Motor neuron (in vitro differentiated cells): ENCODE results near the gene KIF2C. TPM values are rescaled to one million over a fixed set of nuclear protein-coding genes. Genes with fewer than 3 reads are reported as not detected.

ENCODE experiments used
- ATAC-seq, 8 experiments: fragments of 200-7000 bp; cut with Tn5 transposase; replicated peaks in 6 of 8; 2 replicates each; pipeline ENCODE4 v1.8.0; 2021; ENCODE audit warnings: mild to moderate bottlenecking in 8 of 8, moderate library complexity in 8 of 8
- H3K27ac ChIP-seq, 2 donors: fragments of 250-450 bp; sonication (Bioruptor Pico); 2 replicates each; pipeline ENCODE4 v1.9.0; 2021; ENCODE audit warnings: antibody characterized with exemption in 2 of 2, mild to moderate bottlenecking in 2 of 2, moderate library complexity in 1 of 2
- H3K4me1 ChIP-seq, 2 donors: fragments of 250-450 bp; sonication (Bioruptor Pico); replicated peaks in 1 of 2; 2 replicates each; pipeline ENCODE4 v1.6.1; 2021; ENCODE audit warnings: antibody characterized with exemption in 2 of 2, mild to moderate bottlenecking in 2 of 2, moderate library complexity in 1 of 2
- H3K4me3 ChIP-seq, 5 donors: fragments of 250-450 bp; sonication (Bioruptor Pico); 2 replicates each; pipeline ENCODE4 v1.9.0; 2021; ENCODE audit warnings: antibody characterized with exemption in 5 of 5, mild to moderate bottlenecking in 5 of 5, moderate library complexity in 4 of 5
- whole genome bisulfite sequencing, 10 experiments: fragments of 450-650 bp; shearing (Covaris generic); methylation state at CpG; one replicate each; pipeline ENCODE4 v1.0.0; 2022; 5-methylcytosine and 5-hydroxymethylcytosine counted together
- in situ Hi-C, 9 experiments: fragments of 400-800 bp; cut with MboI; loops; one replicate each; pipeline ENCODE4 v1.15.0; 2021; ENCODE audit warnings: low sequenced_read_pairs in 9 of 9, low pct_unique_long_range_greater_than_20kb in 2 of 9; ENCODE audit not compliant: unreplicated experiment in 9 of 9
- total RNA-seq, 8 experiments: library from RNA; unstranded; fragments of 300-600 nt; gene quantifications; 2 replicates each; pipeline versions ENCODE4 v1.2.3 to v1.2.4, GENCODE V29; 2022

KIF2C gene
- total RNA-seq, 8 experiments from 2014 or later: 0.61 to 92.3 (median 4.9) TPM

DNA sequence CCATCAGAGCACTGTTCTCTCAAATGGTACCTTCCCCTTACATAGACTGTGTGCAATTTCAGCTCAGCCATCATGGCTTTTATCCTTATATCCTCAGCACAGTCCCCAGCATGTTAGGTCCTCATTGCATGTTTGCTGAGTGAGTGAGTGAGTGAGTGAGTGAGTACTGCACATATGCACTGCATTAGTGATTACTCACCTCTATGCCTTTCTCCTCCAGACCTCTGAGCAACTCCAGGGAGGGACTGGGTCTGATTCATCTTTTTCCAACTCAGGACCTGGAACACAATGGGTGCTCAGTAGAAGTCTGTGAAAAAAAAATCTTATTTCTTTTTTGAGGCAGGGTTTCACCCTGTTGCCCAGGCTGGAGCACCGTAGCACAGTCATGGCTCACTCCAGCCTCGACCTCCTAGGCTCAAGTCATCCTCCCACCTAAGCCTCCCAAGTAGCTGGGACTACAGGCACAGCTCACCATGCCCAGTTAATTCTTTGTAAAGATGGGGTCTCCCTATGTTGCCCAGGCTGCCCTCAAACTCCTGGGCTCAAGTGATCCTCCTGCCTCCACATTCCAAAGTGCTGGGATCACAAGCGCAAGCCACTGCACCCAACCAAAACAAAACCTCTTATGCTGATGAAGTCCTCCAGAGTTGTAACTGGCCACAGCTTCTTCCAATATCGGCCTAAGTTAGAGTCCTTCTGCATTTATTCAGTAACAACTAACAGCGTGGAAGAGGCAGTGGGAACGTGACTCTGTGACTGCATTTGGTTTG, 32.3 kb upstream of the KIF2C start:
- peak in 7 of 8 experiments; percentile 35 to 89 (median 71) for ATAC-seq
- no peak overlapping the region for H3K4me3 ChIP-seq
- WGBS, 10 experiments: 0 to 100% (median 85%) methylated on average over 1 to 5 of the region's 6 CpGs
- H3K27ac ChIP-seq: no peak overlapping the region
- no peaks in the 10 kb centered on the region for H3K4me1 ChIP-seq
- in situ Hi-C loops: no loop called here

DNA sequence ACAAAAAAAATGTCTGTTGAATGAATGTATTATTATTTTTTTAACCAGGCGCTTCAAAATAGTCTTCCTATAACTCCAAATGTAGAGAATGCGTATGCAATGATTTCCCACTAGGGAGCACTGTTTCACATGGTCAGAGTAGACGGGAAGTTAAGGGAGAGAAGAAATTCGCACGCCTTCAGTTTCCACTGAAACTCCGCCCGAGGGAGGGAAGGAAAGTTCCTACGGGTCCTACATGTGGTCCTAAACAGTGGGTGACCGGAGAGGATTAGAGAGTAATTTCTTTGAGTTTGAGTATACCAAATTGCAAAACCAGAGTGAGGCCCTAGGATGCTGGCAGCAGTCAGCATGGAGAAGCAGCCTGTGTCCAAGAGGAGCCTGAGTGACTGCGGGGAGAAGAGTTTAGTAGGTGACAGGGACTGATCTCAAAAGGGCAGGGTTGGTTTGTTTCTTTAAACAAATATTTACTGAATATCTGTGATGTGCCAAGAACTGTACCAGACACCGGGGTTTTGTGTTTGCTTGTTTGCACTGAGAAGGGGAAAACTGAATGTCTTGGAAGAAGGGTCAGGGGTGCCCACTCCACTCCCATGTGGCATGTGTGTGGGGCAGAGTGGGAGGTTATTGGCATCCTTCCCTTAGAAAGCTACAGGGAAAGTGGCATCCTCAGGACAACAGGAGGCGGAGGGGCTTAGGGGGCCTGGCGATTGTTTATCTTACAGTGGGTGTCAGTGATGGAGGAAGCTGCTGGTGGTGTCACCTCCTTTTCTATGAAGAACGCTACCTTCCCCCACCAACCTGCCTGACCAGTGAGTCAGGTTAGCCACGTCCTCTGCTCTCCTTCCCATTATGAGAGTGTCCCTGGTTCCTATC, 31.4 kb upstream of the KIF2C start:
- WGBS, 10 experiments: 25 to 85% (median 74%) methylated on average over 1 to 14 of the region's 15 CpGs; no CpG with 5 or more reads in 2 of the 10 experiments
- peak in 3 of 8 experiments; percentile 66 to 91 (median 69) for ATAC-seq
- Histone ChIP-seq H3K4me1 (no peaks in the 10 kb centered on the region), H3K4me3 (no peak overlapping the region), H3K27ac (no peak overlapping the region)
- in situ Hi-C loops: no loop called here

DNA sequence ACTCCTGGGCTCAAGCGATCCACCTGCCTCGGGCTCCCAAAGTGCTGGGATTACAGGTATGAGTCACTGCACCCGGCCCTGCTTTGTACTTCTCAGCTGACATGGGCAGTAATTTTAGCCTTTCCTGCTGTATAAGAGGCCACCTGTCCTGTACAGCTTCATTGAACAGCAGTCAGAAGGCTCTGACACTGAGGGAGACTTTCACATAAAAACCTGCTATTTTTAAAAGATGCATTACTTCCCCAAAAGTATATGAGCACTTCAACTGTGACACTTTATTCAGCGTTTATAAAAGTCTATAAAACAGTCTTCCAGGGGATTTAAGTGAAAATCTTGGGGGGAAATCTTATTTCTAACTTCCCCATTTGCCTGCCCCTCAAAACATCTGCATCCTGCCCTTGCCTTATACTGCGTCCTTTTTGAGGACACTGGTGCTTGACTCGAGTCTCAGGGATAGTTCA, 26.3 kb upstream of the KIF2C start:
- 0 to 93% (median 63%) methylated on average over 1 to 6 of the region's 6 CpGs; no CpG with 5 or more reads in 2 of the 10 experiments for WGBS, 10 experiments
- in situ Hi-C loops: no loop called here

DNA sequence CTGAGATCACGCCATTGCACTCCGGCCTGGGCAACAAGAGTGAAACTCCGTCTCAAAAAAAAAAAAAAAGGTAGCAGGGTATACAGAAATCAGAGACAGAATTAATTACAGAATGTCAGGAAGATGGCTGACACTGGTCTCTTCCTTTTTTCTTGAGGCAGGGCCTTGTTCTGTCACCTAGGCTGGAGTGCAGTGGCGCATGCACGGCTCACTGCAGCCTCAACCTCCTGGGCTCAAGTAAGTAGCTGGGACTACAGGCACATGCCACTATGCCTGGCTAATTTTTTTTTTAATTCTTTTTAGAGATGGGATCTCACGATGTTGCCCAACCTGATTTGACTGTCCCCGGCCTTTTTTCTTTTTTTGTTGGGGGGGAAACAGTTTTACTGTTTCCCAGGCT, 25.1 kb upstream of the KIF2C start:
- H3K4me1 ChIP-seq: no peaks in the 10 kb centered on the region
- no peak overlapping the region for H3K4me3 ChIP-seq
- in situ Hi-C loops: no loop called here
- no peak overlapping the region for H3K27ac ChIP-seq
- ATAC-seq: peak in 4 of 8 experiments; percentile 2 to 26 (median 15)
- WGBS, 10 experiments: 86 to 100% (median 91%) methylated on average over 3 to 7 of the region's 7 CpGs; no CpG with 5 or more reads in 5 of the 10 experiments

More for the DNA sequence above, 26.3 kb upstream of the KIF2C start:
- Histone ChIP-seq H3K27ac (no peak overlapping the region), H3K4me3 (no peak overlapping the region), H3K4me1 (no peaks in the 10 kb centered on the region)
- ATAC-seq: no peak

DNA sequence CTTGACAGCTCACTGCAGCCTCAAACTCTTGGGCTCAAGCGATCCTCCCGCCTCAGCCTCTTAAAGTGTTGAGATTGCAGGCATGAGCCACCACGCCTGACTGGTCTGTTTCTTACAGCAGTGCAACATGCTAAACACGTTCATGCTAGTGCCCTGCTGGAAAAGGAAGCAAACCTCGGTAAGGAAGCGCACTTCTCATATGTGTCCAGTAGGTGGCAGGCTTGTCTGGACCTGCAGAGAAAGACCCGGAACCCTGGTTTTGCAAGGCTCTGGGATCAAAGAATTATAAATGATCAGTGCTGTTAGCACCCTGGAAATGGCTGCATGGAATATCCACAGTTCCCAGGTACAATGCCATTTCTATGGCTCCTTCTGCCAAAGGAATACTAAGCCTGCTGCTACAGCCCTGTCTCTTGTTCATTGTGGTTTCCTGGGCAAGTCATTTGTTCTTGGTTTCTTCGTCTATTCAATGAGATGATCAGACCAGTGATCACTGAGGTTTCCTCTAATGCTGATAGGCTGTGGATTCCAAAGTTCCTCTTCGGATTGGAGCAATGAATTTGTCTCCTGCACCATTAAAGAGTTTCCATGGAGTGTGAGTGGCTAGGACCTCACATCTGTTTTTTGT, 24.6 kb upstream of the KIF2C start:
- H3K27ac ChIP-seq: no peak overlapping the region
- in situ Hi-C loops: no loop called here
- 0 to 40% (median 17%) methylated on average over 1 to 9 of the region's 9 CpGs; no CpG with 5 or more reads in 1 of the 10 experiments for WGBS, 10 experiments
- H3K4me1 ChIP-seq: no peaks in the 10 kb centered on the region
- ATAC-seq: peak; percentile 85 to 95 (median 89)
- no peak overlapping the region for H3K4me3 ChIP-seq

DNA sequence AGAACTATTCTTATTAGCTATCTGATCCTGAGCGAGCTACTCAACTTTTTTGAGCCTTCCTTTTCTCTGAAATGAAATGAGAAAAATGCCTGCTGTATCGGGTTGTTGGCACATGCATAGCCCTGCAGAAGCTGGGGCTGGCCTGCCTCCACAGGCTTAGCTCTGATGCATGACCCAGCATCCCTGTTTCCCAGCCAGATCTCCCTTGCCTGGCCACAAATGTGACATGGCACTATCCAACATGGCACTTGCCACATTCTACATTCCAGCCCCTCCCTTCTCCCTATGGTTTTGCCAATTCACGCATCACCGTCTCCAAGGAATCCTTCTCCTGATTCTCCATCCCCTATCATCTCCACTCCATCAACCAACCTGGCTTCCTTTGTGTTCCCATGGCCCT, 22.5 kb upstream of the KIF2C start:
- ATAC-seq: no peak
- Histone ChIP-seq H3K4me3 (no peak overlapping the region), H3K27ac (no peak overlapping the region), H3K4me1 (no peaks in the 10 kb centered on the region)
- 20 to 100% (median 91%) methylated on average over 1 to 4 of the region's 4 CpGs; no CpG with 5 or more reads in 1 of the 10 experiments for WGBS, 10 experiments
- in situ Hi-C loops: no loop called here

DNA sequence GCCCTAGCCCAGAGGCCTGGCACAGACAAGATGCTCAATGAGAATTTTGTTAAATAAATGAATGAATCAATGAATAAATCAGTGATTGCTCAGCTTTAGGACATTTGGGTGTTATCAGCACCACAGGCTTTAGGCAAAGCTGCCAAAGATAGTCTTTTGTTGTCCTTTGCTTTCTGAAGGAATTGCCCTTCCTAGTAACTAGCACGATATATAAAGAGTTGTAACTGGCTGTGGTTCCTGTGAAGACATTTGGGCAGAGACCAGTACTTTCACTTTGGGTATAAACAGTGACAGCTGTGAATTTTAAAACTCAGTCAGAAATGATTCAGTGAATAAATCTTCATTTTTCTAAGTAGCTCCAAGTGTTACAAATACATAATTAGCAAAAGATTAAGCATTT, 22.0 kb upstream of the KIF2C start:
- no peak overlapping the region for H3K4me3 ChIP-seq
- no peak for ATAC-seq
- in situ Hi-C loops: no loop called here
- 14 to 100% (median 91%) methylated on average over 1 of the region's 1 CpG; no CpG with 5 or more reads in 2 of the 10 experiments for WGBS, 10 experiments
- no peaks in the 10 kb centered on the region for H3K4me1 ChIP-seq
- H3K27ac ChIP-seq: no peak overlapping the region

DNA sequence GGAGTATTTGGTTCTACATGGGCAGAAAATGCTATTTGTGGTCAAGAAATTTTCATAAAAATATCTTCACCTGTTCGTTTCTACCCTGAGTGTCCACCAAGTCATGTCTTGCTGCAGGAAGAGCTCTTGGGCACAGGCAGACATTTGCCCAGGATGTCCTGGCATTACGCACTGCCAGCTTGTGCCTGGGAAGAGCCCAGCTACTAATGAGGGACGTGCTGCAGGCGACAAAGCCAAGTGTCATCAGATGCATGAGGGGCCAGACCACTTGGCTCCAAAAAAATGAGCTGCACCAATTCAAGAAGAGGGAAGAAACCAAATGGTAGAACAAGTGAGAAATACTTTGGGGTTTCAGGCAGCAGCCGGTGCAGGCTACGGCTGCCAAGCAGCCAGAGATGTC, 21.5 kb upstream of the KIF2C start:
- no peak for ATAC-seq
- H3K4me3 ChIP-seq: no peak overlapping the region
- no peaks in the 10 kb centered on the region for H3K4me1 ChIP-seq
- in situ Hi-C loops: no loop called here
- WGBS, 10 experiments: 0 to 100% (median 72%) methylated on average over 1 to 6 of the region's 6 CpGs; no CpG with 5 or more reads in 2 of the 10 experiments
- no peak overlapping the region for H3K27ac ChIP-seq

DNA sequence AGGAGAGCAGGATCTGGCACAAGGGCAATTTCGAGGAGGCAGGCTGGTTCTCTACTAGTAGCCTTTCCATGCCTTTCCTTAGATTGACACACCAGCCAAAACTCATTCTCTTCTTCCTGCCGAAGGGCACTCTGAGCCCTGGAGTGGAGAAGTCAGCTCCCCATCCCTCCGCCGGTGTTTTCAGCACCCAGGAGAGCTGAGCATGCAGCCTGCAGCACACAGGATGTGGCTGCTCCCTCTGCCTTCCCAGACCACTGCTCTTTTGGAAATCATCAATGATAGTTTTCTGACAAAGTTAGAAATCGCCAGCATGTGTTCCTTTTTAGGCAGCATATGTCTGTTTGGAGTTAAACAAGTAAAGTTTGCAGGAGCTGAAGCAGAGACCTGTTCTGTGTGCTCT, 20.3 kb upstream of the KIF2C start:
- in situ Hi-C loops: no loop called here
- no peak overlapping the region for H3K4me3 ChIP-seq
- WGBS, 10 experiments: 0 to 93% (median 71%) methylated on average over 1 to 4 of the region's 5 CpGs; no CpG with 5 or more reads in 4 of the 10 experiments

DNA sequence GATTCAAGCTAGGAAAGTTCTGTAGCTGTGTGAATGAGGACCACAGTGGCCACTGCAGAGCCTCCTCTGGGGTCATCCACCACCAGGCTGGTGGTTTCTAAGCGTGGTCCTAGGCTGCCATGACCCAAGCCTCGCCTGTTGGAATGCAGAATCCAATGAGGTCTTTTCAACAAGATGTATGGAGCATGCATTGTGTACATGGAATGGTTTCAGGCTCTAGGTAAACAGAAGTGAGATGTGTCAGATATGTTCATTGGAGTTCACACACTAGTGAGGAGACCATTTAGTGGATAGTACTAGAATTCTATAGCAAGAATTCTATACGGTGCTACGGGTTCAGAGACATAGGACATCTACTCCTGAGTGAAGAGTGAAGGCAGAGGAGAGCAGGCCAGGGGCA, 19.4 kb upstream of the KIF2C start:
- 62 to 100% (median 83%) methylated on average over 2 to 4 of the region's 4 CpGs; no CpG with 5 or more reads in 3 of the 10 experiments for WGBS, 10 experiments
- Histone ChIP-seq H3K4me1 (no peaks in the 10 kb centered on the region), H3K4me3 (no peak overlapping the region), H3K27ac (no peak overlapping the region)
- no peak for ATAC-seq
- in situ Hi-C loops: no loop called here

More for the DNA sequence above, 20.3 kb upstream of the KIF2C start:
- Histone ChIP-seq H3K27ac (no peak overlapping the region), H3K4me1 (no peaks in the 10 kb centered on the region)
- ATAC-seq: no peak

DNA sequence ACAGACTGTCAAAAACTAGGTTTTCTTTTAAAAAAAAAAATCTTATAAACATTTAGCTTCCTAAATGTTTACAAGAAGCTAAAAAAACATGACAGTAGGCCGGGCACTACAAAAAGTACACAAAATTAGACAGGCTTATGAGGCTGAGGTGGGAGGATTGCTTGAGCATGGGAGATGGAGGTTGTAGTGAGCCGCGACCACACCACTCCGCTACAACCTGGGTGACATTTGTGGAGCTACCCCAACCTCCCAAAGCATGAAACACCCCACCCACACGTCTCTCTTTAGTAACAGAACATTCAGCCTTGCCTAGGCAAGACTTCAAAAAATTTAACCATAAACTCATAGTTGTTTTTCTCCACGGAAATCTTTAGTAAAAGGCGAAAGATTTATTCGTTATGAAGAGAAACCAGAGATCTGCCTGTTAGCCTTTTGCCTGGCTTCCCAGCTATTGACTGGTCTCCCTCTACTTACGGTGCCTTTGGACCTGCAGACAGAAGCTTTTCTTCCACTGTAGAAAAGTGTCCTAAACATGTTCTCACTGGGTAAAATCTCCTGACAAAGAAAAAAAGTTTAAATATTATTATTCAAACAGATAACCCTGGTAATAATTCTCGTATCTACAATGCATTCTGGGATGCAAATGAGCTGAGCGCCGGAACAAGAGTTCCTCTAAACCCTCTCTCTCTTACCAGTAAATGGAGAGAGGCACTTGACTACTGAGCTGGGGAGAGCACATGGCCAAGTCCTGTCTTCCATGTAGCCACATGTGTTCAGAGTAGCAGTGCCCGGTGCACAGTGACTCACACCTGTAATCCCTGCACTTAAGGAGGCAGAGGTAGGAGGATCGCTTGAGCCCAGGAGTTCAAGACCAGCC, 17.9 kb upstream of the KIF2C start:
- peak; percentile 68 to 91 (median 87) for ATAC-seq
- 5 to 60% (median 35%) methylated on average over 2 to 14 of the region's 14 CpGs for WGBS, 10 experiments
- Histone ChIP-seq H3K4me1 (no peaks in the 10 kb centered on the region), H3K4me3 (no peak overlapping the region), H3K27ac (peak overlapping the region; percentile 49 to 57)
- in situ Hi-C loops: no loop called here

DNA sequence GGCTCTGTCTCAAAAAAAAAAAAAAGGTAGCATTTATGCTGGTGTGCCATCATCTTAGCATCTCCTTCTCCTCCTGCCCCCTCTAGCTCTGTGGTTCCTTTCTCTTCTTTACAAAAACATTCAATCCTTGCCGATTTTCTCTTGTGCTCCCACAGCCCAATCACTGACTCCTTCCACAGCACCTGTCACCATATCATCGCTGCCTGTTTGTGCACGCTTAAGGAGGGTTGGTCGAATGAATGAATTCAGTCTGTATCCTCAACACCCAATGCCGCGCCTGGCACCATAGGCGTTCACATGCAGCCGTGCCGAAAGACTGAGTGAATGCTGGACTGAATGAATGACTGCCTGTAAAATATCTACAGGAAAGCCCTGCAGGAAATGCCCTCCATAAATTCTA, 16.6 kb upstream of the KIF2C start:
- Histone ChIP-seq H3K4me1 (no peaks in the 10 kb centered on the region), H3K4me3 (no peak overlapping the region), H3K27ac (no peak overlapping the region)
- in situ Hi-C loops: no loop called here
- 0 to 100% (median 94%) methylated on average over 1 to 9 of the region's 9 CpGs; no CpG with 5 or more reads in 4 of the 10 experiments for WGBS, 10 experiments
- ATAC-seq: no peak
